ENCODE results near the gene BRD1. TPM values are rescaled to one million over a fixed set of nuclear protein-coding genes. Genes with fewer than 3 reads are reported as not detected.

BRD1 gene
- total and polyA plus RNA-seq, 9 of the 15 experiments (the other 6 are each of a cell fraction or from before 2014, with no cell fraction given) = 0.42 to 17.6 (median 5.5) TPM

GRCh38 chr22:49735901-49736421 lies 91.7 kb downstream of the BRD1 start:
- CTCF ChIA-PET (ENCODE audit: low intra/inter-chr PET ratio) = no interaction called here
- Histone ChIP-seq H3K27ac (ENCODE audit: extremely low read depth, low read depth, low read length) (no peak overlapping the region), H3K9ac (ENCODE audit: insufficient read depth in 1 of 2, low read depth in 2 of 2, low read length in 2 of 2) (no peak overlapping the region), H2AFZ (ENCODE audit: low read depth, low read length) (no peak overlapping the region), H3K27me3 (ENCODE audit: control insufficient read depth in 2 of 2, insufficient read depth in 2 of 2, low read length in 2 of 2) (peaks cover 0 to 6% of the 10 kb centered on the region in 2 experiments; a peak in 3 of 5 replicates), H3K9me1 (ENCODE audit: control insufficient read depth, insufficient read depth, low read length) (no peaks in the 10 kb centered on the region), H3K9me3 (replicated peaks; ENCODE audit: control insufficient read depth, insufficient read depth, low read depth, low read length) (no peaks in the 10 kb centered on the region), H4K20me1 (replicated peaks; ENCODE audit: control insufficient read depth, insufficient read depth, low read length) (no peaks in the 10 kb centered on the region), H3K36me3 (ENCODE audit: control insufficient read depth, insufficient read depth, low read length) (no peaks in the 10 kb centered on the region), H3K4me3 (no peak overlapping the region), H3K4me2 (ENCODE audit: insufficient read depth, low read length) (no peak overlapping the region), H3K4me1 (replicated peaks in 1 of 2; ENCODE audit: control insufficient read depth in 2 of 2, insufficient read depth in 2 of 2, low read length in 2 of 2) (peaks cover 0 to 5% of the 10 kb centered on the region in 2 experiments; a peak in 2 of 5 replicates), H3K79me2 (ENCODE audit: control insufficient read depth, insufficient read depth, low read length) (no peaks in the 10 kb centered on the region)
- no TSS peak for BruUV-seq (replicated peaks)
- intact Hi-C loops (cut with micrococcal nuclease) (no loop called here), in situ Hi-C loops (cut with MboI) (no loop called here)
- POLR2A ChIA-PET = no interaction called here
- WGBS (ENCODE audit: insufficient coverage, low coverage, missing lambda C conversion rate) = 4% methylated on average over 9 of the region's 13 CpGs
- DNase-seq (ENCODE audit: extremely low read depth in 1 of 4, low spot score in 3 of 4) = no peak
- ATAC-seq = no peak
- no peak for FAIRE-seq
- TF ChIP-seq ZNF79 (CRISPR knock-in tag; IDR thresholded peaks at IDR 0.05; ENCODE audit: low read depth) (no peak), KLF1 (tag; IDR thresholded peaks at IDR 0.05) (no peak), CUX1 (CRISPR knock-in tag; IDR thresholded peaks at IDR 0.05) (no peak), EWSR1 (IDR thresholded peaks at IDR 0.05; ENCODE audit: borderline replicate concordance, low read depth, partially characterized antibody) (no peak), TAF7 (tag; IDR thresholded peaks at IDR 0.05) (no peak), ZNF512 (tag; IDR thresholded peaks at IDR 0.05) (no peak), NFIC (IDR thresholded peaks at IDR 0.05) (no peak), DLX4 (CRISPR knock-in tag; IDR thresholded peaks at IDR 0.05) (no peak), SNRNP70 (optimal IDR thresholded peaks at IDR 0.05; ENCODE audit: low read depth, low read length) (no peak), TRIM25 (IDR thresholded peaks at IDR 0.05; ENCODE audit: borderline replicate concordance) (no peak), ZFP91 (CRISPR knock-in tag; IDR thresholded peaks at IDR 0.05) (no peak)

Measured in K562 (cell line).